ENCODE data around the gene SNAI1. TPM values are rescaled to one million over a fixed set of nuclear protein-coding genes. Genes with fewer than 3 reads are reported as not detected.

Gene SNAI1
- total RNA-seq, 1 donor from 2014 or later = 9.7 TPM

GRCh38 chr20:50001784-50002311 is 19.1 kb downstream of the SNAI1 start:
- Mint-ChIP-seq H3K9me3 (no peaks in the 10 kb centered on the region), H3K4me3 (no peak overlapping the region), H3K27ac (no peak overlapping the region), H3K4me1 (peaks cover 7% of the 10 kb centered on the region), H3K36me3 (no peaks in the 10 kb centered on the region), H3K27me3 (ENCODE audit: low read depth) (no peaks in the 10 kb centered on the region)
- no peak for DNase-seq (ENCODE audit: low spot score in 2 of 2, unreplicated experiment in 2 of 2)
- TF ChIP-seq CTCF (IDR thresholded peaks at IDR 0.05; ENCODE audit: unreplicated experiment) = no peak

- Mint-ChIP-seq H3K9me3 (no peaks in the 10 kb centered on the region), H3K4me1 (peaks cover 7% of the 10 kb centered on the region), H3K4me3 (no peak overlapping the region), H3K27ac (no peak overlapping the region), H3K27me3 (ENCODE audit: low read depth) (no peaks in the 10 kb centered on the region), H3K36me3 (no peaks in the 10 kb centered on the region)
- TF ChIP-seq CTCF (IDR thresholded peaks at IDR 0.05; ENCODE audit: unreplicated experiment) = no peak
- no peak for DNase-seq (ENCODE audit: low spot score in 2 of 2, unreplicated experiment in 2 of 2)
Measured at GRCh38 chr20:50003253-50003656, 20.5 kb downstream of the SNAI1 start.

- Mint-ChIP-seq H3K9me3 (no peaks in the 10 kb centered on the region), H3K27ac (no peak overlapping the region), H3K4me1 (peaks cover 7% of the 10 kb centered on the region), H3K36me3 (no peaks in the 10 kb centered on the region), H3K4me3 (no peak overlapping the region), H3K27me3 (ENCODE audit: low read depth) (no peaks in the 10 kb centered on the region)
- TF ChIP-seq CTCF (IDR thresholded peaks at IDR 0.05; ENCODE audit: unreplicated experiment) = no peak
- no peak for DNase-seq (ENCODE audit: low spot score in 2 of 2, unreplicated experiment in 2 of 2)
Measured at GRCh38 chr20:50004229-50004628, 21.4 kb downstream of the SNAI1 start.

- TF ChIP-seq CTCF (IDR thresholded peaks at IDR 0.05; ENCODE audit: unreplicated experiment) = no peak
- peak overlapping the region; percentile 61 for H3K27ac Mint-ChIP-seq
- H3K4me3 Mint-ChIP-seq = no peak overlapping the region
- DNase-seq (ENCODE audit: low spot score in 2 of 2, unreplicated experiment in 2 of 2) = no peak
- no peaks in the 10 kb centered on the region for H3K27me3 Mint-ChIP-seq (ENCODE audit: low read depth)
- H3K36me3 Mint-ChIP-seq = no peaks in the 10 kb centered on the region
- H3K9me3 Mint-ChIP-seq = no peaks in the 10 kb centered on the region
- peaks cover 13% of the 10 kb centered on the region for H3K4me1 Mint-ChIP-seq
Measured at GRCh38 chr20:50005471-50005981, 22.7 kb downstream of the SNAI1 start.

GRCh38 chr20:50007369-50007768 is 24.6 kb downstream of the SNAI1 start:
- Mint-ChIP-seq H3K4me3 (no peak overlapping the region), H3K9me3 (no peaks in the 10 kb centered on the region), H3K36me3 (no peaks in the 10 kb centered on the region), H3K27ac (no peak overlapping the region), H3K27me3 (ENCODE audit: low read depth) (no peaks in the 10 kb centered on the region), H3K4me1 (peaks cover 16% of the 10 kb centered on the region)
- no peak for TF ChIP-seq CTCF (IDR thresholded peaks at IDR 0.05; ENCODE audit: unreplicated experiment)
- no peak for DNase-seq (ENCODE audit: low spot score in 2 of 2, unreplicated experiment in 2 of 2)

GRCh38 chr20:50008007-50008406 is 25.2 kb downstream of the SNAI1 start:
- Mint-ChIP-seq H3K27ac (no peak overlapping the region), H3K27me3 (ENCODE audit: low read depth) (no peaks in the 10 kb centered on the region), H3K4me1 (peaks cover 18% of the 10 kb centered on the region), H3K36me3 (no peaks in the 10 kb centered on the region), H3K9me3 (no peaks in the 10 kb centered on the region), H3K4me3 (no peak overlapping the region)
- DNase-seq (ENCODE audit: low spot score in 2 of 2, unreplicated experiment in 2 of 2) = no peak
- no peak for TF ChIP-seq CTCF (IDR thresholded peaks at IDR 0.05; ENCODE audit: unreplicated experiment)
